Stimulated activated CD8-positive, alpha-beta memory T cell treated with anti-CD3 and anti-CD28 coated beads, Interleukin-4, amount 100 ng/mL, for 1 hour (primary cell): Measurements from ENCODE around the gene TPRG1.
"Not testable (repeated sequence)": the region's sequence is repeated elsewhere in the genome, so short reads cannot be mapped to it uniquely, and the experiment has no call there.

ENCODE experiments used
- DNase-seq, 2 donors: peaks; one replicate each; pipeline ENCODE4 v3.0.0-alpha.2; 2020; ENCODE audit warnings: low read depth in 2 of 2, low spot score in 1 of 2

The TPRG1 gene

DNA sequence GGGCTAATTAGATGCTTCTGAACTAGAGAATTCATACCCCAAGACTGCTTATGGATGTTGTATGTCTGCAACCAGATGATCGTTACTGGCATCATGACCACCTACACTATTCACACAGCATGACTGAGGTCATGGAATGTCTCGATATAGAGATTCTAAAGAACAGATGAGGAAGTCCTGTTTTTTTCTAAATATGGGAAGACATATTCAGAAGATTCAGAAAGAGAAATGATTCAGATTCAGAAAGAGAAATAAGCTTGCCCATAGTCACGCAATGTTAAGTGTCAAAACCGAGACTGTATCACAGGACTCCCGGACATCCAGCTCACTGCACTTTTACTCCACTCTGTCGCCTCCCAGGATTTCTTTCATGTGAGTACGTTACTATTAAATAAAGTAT lies 136.2 kb downstream of the TPRG1 start:
- no peak for DNase-seq

DNA sequence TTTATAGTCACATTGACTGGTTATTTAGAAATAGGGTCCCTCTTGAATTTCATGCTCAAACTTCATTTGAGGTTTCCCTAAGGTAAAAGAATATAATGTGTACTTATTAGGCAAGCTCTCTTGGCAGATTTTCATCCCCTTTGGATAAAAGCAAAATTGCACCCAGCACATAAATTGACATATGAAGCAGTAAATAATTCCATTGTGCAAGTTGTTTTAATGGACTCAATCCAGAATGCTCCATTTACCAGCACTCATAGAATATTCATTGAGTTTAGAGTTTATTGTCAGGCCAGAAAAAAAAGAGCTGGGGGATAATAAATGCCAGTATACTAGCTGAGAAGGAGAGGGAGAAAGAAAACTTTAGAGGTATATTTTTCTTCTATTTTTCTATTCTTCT lies 136.8 kb downstream of the TPRG1 start:
- no peak for DNase-seq

DNA sequence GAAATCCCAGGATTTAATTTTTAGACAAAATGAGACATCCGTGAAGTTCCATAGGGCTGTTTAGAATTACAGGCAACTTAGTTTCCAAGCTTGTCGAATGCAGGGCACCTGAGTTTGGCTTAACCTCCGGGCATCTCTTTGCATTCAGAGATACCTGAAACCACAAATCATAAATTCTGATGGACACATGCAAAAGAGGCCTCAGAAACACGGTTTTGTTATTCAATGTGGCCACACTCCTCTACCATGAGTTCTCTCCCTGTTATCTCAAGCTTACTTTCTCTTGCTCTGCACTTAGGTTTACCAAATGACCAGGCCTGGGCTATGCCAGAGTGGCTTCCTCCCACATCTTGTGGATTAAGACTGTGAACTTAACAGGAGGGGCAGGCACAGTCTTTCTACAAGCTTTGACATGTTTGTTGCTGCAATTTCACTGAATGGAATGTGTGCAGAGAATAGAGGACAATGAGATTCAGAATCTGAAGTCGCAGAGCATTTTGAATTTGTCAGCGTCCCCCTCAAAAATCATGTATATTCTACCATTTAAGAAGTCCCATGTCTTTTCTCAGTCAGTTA lies 137.7 kb downstream of the TPRG1 start:
- no peak for DNase-seq

GRCh38 chr3:189311521-189311920 lies 139.8 kb downstream of the TPRG1 start:
- DNase-seq, result no peak

- no peak for DNase-seq
These were observed 141.1 kb downstream of the TPRG1 start for GRCh38 chr3:189312866-189313265.

DNA sequence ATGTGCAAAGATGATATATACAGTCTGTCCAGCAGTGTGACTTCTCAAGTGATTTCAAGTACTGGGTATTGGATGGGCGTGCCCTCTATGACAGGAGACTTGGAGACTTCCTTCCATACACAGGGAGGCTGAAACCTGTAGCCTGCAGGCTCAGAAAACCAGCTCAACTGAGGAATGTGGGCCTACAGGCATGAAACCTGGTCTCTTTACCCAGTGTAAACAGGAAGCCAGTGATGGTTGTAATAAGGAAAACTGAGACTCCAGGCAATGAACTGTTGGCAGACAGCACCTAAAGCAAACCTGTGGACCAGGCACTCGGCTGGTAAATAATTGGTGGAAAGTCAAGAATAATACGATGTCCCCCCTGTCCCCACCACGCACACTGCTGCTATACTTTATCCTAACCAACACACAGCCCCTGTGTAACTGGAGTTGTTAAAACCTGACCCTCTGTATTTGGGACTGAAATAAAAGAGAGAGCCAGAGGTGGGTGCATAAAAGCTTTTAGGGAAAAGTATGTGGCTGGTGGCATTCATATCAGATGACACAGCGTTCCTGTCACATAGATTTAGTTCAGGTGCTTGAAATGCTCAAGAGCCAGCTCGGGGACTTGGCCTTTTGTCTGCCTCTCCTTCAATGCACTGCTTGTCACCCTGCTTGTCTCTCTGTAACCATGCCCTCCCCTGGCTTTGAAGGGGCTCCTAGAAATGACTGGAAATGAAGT lies 144.7 kb downstream of the TPRG1 start:
- no peak for DNase-seq

DNA sequence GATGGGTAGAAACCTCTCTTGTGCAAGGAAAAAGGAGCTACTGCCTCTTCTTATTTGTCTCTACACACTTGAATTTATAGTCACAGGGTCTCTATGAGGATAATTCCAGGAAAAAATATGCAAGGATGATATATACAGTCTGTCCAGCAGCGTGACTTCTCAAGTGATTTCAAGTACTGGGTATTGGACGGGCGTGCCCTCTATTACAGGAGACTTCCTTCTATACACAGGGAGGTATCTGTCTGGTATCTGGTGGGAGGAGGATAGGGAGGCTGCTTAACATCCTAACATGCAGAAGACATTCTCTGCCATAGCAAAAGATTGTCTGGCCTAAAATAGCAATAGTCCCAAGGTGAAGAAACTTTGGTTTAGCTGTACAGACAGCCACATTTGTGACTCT lies 146.1 kb downstream of the TPRG1 start:
- DNase-seq, result no peak

- no peak for DNase-seq
These were observed 148.7 kb downstream of the TPRG1 start for GRCh38 chr3:189320511-189320910.

DNA sequence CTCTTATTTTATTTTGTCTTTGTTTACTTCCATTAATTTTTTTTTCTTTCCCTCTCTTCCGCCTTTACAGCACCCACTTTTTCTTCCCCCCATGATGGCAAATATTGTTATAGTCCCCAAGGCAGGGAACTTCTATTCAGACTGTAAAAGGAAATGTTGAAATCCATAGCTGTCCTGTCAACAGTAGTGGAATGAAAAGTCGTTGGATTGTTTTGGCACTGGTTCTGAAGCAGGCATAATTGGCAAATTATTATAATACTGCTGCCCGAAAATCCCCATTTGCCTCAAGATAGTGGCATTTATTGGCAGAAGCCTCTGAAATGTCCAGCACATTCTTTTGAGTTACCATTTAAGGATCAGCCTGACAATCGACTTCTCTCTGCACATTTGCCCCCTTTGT lies 150.6 kb downstream of the TPRG1 start:
- no peak for DNase-seq

DNA sequence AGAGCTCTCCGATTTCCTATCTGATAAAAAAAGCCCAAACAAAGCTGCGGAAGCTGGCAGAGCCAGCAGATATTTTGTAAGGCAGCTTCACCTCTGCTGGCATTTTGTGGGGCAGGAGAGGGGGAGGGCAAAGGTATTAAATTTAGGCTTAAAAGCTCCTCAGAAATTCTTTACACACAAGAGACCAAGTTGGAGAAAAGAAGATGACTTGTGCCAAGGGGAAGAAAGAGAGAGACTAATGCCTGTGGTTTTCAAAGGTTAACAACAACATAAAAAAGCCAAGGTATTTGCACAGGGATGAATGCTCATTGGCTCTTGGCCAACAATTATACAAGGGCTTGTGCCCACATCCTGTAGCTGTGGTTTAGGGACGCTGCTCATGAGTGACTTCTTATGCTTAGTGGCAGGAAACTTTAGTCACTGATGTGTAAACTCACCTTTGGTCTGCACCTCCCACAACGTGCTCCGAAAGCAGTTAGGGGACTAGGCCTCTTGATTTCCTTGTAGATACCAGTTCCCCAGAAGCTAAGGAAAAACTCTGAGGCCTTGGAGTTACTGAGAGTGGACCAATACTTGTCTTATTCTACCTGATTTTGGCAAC lies 152.9 kb downstream of the TPRG1 start:
- DNase-seq, result peak; percentile 31 to 61

DNA sequence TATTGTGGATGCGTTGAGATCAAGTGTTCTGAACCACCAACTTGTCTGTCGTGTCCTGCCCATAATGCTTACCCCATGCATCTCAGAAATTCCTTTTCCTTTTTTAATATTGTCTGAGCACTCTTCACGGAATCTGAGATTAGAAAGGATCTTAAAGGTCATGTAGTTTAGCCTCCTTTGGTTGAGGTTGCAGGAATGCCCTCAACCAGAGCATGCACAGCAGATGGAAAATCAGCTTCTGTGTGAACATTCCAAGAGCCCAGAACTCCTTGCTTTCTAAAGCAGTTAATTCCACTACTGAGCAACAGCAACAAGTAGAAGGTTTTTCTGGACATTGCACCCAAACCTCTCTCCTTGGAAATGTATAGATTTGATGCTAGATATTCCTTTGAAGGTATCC lies 153.7 kb downstream of the TPRG1 start:
- DNase-seq, result no peak

DNA sequence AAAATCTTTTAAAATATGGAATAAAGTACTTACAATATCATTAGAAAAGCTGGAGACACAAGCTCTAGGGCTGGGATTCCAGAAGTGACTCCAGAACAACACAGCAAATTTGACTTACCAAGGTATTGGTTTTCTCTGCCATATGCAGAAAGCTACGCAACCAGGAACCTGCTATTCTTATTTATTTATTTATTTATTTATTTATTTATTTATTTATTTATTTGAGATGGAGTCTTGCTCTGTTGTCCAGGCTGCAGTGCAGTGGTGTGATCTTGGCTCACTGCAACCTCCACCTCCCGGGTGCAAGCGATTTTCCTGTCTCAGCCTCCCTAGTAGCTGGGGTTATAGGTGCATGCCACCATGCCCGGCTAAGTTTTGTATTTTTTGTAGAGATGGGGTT lies 157.9 kb downstream of the TPRG1 start:
- not testable (repeated sequence) for DNase-seq

DNA sequence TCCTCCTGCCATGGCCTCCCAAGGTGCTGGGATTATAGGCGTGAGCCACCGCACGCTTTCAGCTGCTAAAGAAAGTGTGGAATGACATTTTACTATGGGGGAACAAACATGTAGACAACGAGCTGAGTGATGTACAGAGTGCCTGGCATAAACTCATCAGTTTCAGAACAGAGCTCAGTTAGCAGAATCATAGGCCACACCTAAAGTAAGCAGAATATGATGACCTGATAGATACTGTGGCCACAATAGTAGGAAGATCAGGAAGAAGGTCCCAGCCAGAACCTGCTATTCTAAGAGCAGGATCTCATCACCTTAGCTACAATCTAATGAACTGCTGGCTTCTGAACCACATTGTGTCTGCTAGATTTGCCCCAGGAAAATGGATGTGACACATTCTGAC lies 158.3 kb downstream of the TPRG1 start:
- DNase-seq, result no peak

DNA sequence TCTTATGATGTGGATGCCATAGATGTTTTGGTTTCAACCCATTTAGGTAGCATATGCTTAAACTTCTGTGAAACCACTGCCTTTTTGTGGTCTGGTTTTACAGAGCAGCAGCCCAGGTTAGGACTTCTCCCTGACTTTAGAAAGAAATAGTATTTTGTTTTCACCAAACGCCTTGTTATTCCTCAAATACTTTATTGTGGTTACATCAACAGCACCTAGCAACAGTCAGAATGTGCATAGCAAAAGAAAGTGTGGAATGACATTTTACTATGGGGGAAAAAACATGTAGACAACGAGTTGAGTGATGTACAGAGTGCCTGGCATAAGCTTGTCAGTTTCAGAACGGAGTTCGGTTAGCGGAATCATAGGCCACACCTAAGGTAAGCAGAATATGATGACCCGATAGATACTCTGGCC lies 159.2 kb downstream of the TPRG1 start:
- DNase-seq, result no peak

- DNase-seq, result no peak
These were observed 162.5 kb downstream of the TPRG1 start for GRCh38 chr3:189334064-189334920.

- no peak for DNase-seq
These were observed 165.9 kb downstream of the TPRG1 start for GRCh38 chr3:189337673-189338091.

DNA sequence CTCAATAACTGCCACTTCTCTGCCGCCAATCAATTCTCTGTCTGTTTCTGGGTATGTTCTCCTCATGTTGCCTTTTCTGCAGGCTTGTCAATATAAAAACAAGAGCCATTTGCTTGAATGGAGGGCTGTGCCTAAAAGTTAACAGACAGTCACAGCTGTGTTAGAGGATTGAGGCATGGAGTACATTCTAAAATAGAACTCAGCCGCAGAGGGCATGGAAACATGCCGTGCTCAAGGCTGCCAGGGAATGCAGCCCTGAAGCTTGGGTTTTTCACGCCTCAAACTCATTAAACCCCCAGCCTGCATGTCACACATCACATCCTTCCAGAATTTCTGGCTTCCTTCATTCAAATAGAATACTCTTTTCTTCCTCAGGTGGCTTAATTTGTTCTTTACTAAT lies 166.6 kb downstream of the TPRG1 start:
- DNase-seq, result no peak

- no peak for DNase-seq
These were observed 168.2 kb downstream of the TPRG1 start for GRCh38 chr3:189339996-189340395.

GRCh38 chr3:189340680-189341460 lies 169.1 kb downstream of the TPRG1 start:
- no peak for DNase-seq

- DNase-seq, result no peak
These were observed 171.0 kb downstream of the TPRG1 start for GRCh38 chr3:189342811-189343210.

DNA sequence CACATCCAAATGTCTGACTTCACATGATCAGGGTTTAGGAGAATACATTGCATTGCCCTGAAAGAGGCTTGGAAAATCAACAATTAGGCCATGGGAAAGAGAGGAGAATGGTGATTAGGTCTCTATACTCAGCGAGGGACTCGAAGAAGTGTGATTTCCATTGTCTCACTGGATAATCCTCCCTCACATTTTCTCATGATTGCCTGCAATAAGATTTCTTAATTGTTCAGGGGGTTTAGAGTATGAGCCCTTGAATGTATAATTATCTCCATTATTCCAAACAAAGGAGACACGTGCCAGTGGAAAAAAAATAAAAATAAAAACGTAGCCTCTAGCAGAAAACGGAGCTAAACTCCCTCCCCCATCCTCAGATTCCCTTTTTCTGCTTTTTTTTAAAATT lies 173.2 kb downstream of the TPRG1 start:
- no peak for DNase-seq
